ENCODE data around the gene SCYGR2. TPM values are rescaled to one million over a fixed set of nuclear protein-coding genes. Genes with fewer than 3 reads are reported as not detected.

The SCYGR2 gene
- total RNA-seq, 1 experiment from 2014 or later, result not detected

DNA sequence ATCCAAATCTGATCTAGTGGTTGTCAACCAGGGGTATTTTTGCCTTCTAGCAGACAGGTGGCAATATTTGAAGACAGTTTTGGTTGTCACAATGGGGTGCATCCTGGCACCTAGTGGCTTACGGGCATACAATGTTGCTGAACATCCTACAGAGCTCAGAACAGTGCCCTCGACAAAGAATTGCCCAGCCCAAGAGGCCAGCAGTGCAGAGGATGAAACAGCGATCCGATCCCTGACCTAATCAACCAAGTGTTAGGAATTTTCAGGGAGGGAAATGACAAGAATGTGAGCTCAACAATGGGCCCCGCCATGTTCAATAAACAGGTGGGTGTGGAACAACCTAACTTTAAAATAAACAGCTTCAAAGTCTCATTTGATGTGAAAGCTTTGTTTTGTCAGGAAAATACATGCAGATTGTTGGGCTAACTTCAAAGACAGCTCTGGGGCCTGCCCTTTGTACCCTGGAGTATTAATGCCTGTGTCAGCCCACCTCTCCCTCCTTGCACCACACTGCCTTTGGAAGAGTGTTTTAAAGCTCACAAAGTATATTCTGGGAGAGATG is 45.4 kb downstream of the SCYGR2 start:
- ChIA-PET CTCF (interaction anchor here (0.6 to 1.5 kb wide), 3 partner anchors 14 to 129 kb away, joined by 3 to 10 read pairs (median 8); no protein-coding TSS in a partner anchor), POLR2A (interaction anchor here (0.5 kb wide), 1 partner anchor 9 kb away, joined by 3 read pairs; no protein-coding TSS in a partner anchor)
- H3K27ac Mint-ChIP-seq, result no peak overlapping the region
- peak; percentile 51; the same call in 1 of the 2 replicates for ATAC-seq
- H3K9me3 Mint-ChIP-seq, result no peaks in the 10 kb centered on the region
- DNase-seq (ENCODE audit: low spot score), result no peak
- TF ChIP-seq ATF3 (CRISPR knock-in tag; conservative IDR thresholded peaks at IDR 0.05) (no peak), FOXK1 (CRISPR knock-in tag; IDR thresholded peaks at IDR 0.05) (no peak), ETV6 (CRISPR knock-in tag; IDR thresholded peaks at IDR 0.05) (no peak), ZBTB21 (CRISPR knock-in tag; IDR thresholded peaks at IDR 0.05; ENCODE audit: borderline replicate concordance) (no peak)
- no peaks in the 10 kb centered on the region for H3K27me3 Mint-ChIP-seq (ENCODE audit: low read depth)
- H3K4me1 Mint-ChIP-seq, result no peaks in the 10 kb centered on the region
- no peak overlapping the region for H3K4me3 Mint-ChIP-seq
- no peaks in the 10 kb centered on the region for H3K36me3 Mint-ChIP-seq

Other genes with a start within 250 kb of the SCYGR2 start
- gene TM4SF20, start 219.6 kb upstream of the SCYGR2 start, total RNA-seq (2021), result not detected in 3 replicates
- gene SCYGR1, start 210.9 kb upstream of the SCYGR2 start, total RNA-seq (2021), result not detected in 3 replicates
- 77.5 to 82.1 TPM (median 81.3 TPM) in 3 replicates for gene AGFG1, start 126.7 kb upstream of the SCYGR2 start, total RNA-seq (2021)
- gene SCYGR3, start 15.9 kb downstream of the SCYGR2 start, total RNA-seq (2021), result not detected in 3 replicates
- not detected in 3 replicates for gene SCYGR4, start 18.6 kb downstream of the SCYGR2 start, total RNA-seq (2021)
- not detected in 3 replicates for gene SCYGR5, start 67.9 kb downstream of the SCYGR2 start, total RNA-seq (2021)
- gene SLC19A3, start 119.1 kb downstream of the SCYGR2 start, total RNA-seq (2021), result 6.4 to 7.5 TPM (median 6.5 TPM) in 3 replicates
- gene SCYGR6, start 125.9 kb downstream of the SCYGR2 start, total RNA-seq (2021), result not detected in 3 replicates
- gene SCYGR7, start 129.4 kb downstream of the SCYGR2 start, total RNA-seq (2021), result not detected in 3 replicates
- gene SCYGR8, start 147.0 kb downstream of the SCYGR2 start, total RNA-seq (2021), result not detected in 3 replicates
- not detected in 3 replicates for gene CCL20, start 214.9 kb downstream of the SCYGR2 start, total RNA-seq (2021)

Measured in WTC11 (cell line).